HG03196 (cell line): ENCODE data around the gene CNTN3.

ENCODE experiments used
- ATAC-seq: cut with Tn5 transposase; IDR thresholded peaks from one replicate; pipeline ENCODE4 v1.9.1; 2021; ENCODE audit not compliant: unreplicated experiment

CNTN3 gene

GRCh38 chr3:74614107-74614967 is at the start of gene CNTN3:
Gene CNTN3, minus strand, starts transcription at chr3:74614659. Its CDS starts 93,547 bp downstream, at chr3:74521112.
- ATAC-seq: no peak

GRCh38 chr3:74663178-74663577 is 48.7 kb upstream of the CNTN3 start:
- ATAC-seq: no peak

- no peak for ATAC-seq
Measured at GRCh38 chr3:74661672-74662071, 47.2 kb upstream of the CNTN3 start.

GRCh38 chr3:74651885-74652284 is 37.4 kb upstream of the CNTN3 start:
- ATAC-seq: no peak

- ATAC-seq: no peak
Measured at GRCh38 chr3:74651292-74651691, 36.8 kb upstream of the CNTN3 start.

- ATAC-seq: no peak
Measured at GRCh38 chr3:74648107-74648506, 33.6 kb upstream of the CNTN3 start.

- ATAC-seq: no peak
Measured at GRCh38 chr3:74646094-74646493, 31.6 kb upstream of the CNTN3 start.

- ATAC-seq: no peak
Measured at GRCh38 chr3:74643636-74644035, 29.2 kb upstream of the CNTN3 start.

- ATAC-seq: no peak
Measured at GRCh38 chr3:74642876-74643275, 28.4 kb upstream of the CNTN3 start.

GRCh38 chr3:74640211-74640610 is 25.8 kb upstream of the CNTN3 start:
- ATAC-seq: no peak

- ATAC-seq: no peak
Measured at GRCh38 chr3:74639681-74640080, 25.2 kb upstream of the CNTN3 start.

- ATAC-seq: no peak
Measured at GRCh38 chr3:74636981-74637380, 22.5 kb upstream of the CNTN3 start.

- no peak for ATAC-seq
Measured at GRCh38 chr3:74633021-74633420, 18.6 kb upstream of the CNTN3 start.

GRCh38 chr3:74631351-74632140 is 17.1 kb upstream of the CNTN3 start:
- no peak for ATAC-seq

GRCh38 chr3:74630602-74631001 is 16.1 kb upstream of the CNTN3 start:
- ATAC-seq: no peak

- no peak for ATAC-seq
Measured at GRCh38 chr3:74626011-74626410, 11.6 kb upstream of the CNTN3 start.

GRCh38 chr3:74624301-74624700 is 9.8 kb upstream of the CNTN3 start:
- ATAC-seq: no peak

GRCh38 chr3:74623261-74623836 is 8.9 kb upstream of the CNTN3 start:
- no peak for ATAC-seq

- no peak for ATAC-seq
Measured at GRCh38 chr3:74621581-74621980, 7.1 kb upstream of the CNTN3 start.

- ATAC-seq: no peak
Measured at GRCh38 chr3:74617776-74618175, 3.3 kb upstream of the CNTN3 start.

GRCh38 chr3:74613521-74614106 is 845 bp downstream of the CNTN3 start:
- no peak for ATAC-seq
